ENCODE data around the gene MYO1E. TPM values are rescaled to one million over a fixed set of nuclear protein-coding genes. Genes with fewer than 3 reads are reported as not detected.

Gene MYO1E
- total RNA-seq, 6 experiments from 2014 or later: 108 to 142 (median 115) TPM

DNA sequence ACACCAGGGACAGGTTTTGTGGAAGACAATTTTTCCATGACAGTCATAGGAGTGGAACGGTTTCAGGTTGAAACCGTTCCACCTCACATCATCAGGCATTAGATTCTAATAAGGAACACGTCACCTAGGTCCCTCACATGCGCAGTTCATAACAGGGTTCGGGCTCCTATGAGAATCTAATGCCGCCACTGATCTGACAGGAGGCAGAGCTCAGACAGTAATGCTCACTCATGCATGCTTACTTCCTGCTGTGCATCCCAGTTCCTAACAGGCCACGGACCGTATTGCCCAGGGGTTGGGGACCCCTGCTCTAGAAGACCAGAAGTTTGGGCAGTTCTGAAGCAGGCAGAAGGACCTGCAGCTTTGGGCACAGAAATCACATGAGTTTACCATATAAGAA, 61.5 kb downstream of the MYO1E start:
- no peaks in the 10 kb centered on the region for H3K27me3 Mint-ChIP-seq (ENCODE audit: insufficient read depth)
- no peaks in the 10 kb centered on the region for H3K9me3 Mint-ChIP-seq
- H3K27ac Mint-ChIP-seq: no peak overlapping the region
- DNase-seq: no peak
- no peak overlapping the region for H3K4me3 Mint-ChIP-seq
- peaks cover 42% of the 10 kb centered on the region for H3K4me1 Mint-ChIP-seq (ENCODE audit: low read depth)
- no peak for TF ChIP-seq CTCF (IDR thresholded peaks at IDR 0.05)
- peaks cover 4% of the 10 kb centered on the region; the same call in 1 of the 2 replicates for H3K36me3 Mint-ChIP-seq (ENCODE audit: low read depth)

- H3K36me3 Mint-ChIP-seq (ENCODE audit: low read depth): peaks cover 4% of the 10 kb centered on the region; the same call in 1 of the 2 replicates
- no peak for DNase-seq
- H3K4me3 Mint-ChIP-seq: no peak overlapping the region
- no peak for TF ChIP-seq CTCF (IDR thresholded peaks at IDR 0.05)
- H3K27me3 Mint-ChIP-seq (ENCODE audit: insufficient read depth): peaks cover 3% of the 10 kb centered on the region; the same call in 1 of the 2 replicates
- H3K4me1 Mint-ChIP-seq (ENCODE audit: low read depth): peaks cover 47% of the 10 kb centered on the region
- H3K27ac Mint-ChIP-seq: no peak overlapping the region
- no peaks in the 10 kb centered on the region for H3K9me3 Mint-ChIP-seq
These were observed 63.3 kb downstream of the MYO1E start for GRCh38 chr15:59309405-59309804.

- Mint-ChIP-seq H3K9me3 (no peaks in the 10 kb centered on the region), H3K36me3 (ENCODE audit: low read depth) (peaks cover 3% of the 10 kb centered on the region; the same call in 1 of the 2 replicates), H3K27ac (peak overlapping the region; percentile 85), H3K4me3 (no peak overlapping the region; the same call in 1 of the 2 replicates), H3K4me1 (ENCODE audit: low read depth) (peaks cover 57% of the 10 kb centered on the region), H3K27me3 (ENCODE audit: insufficient read depth) (peaks cover 3% of the 10 kb centered on the region; the same call in 1 of the 2 replicates)
- no peak for DNase-seq
- no peak for TF ChIP-seq CTCF (IDR thresholded peaks at IDR 0.05)
These were observed 65.5 kb downstream of the MYO1E start for GRCh38 chr15:59307165-59307537.

GRCh38 chr15:59306520-59307164, 66.0 kb downstream of the MYO1E start:
- Mint-ChIP-seq H3K36me3 (ENCODE audit: low read depth) (no peaks in the 10 kb centered on the region), H3K4me1 (ENCODE audit: low read depth) (peaks cover 62% of the 10 kb centered on the region), H3K4me3 (peak overlapping the region; percentile 44; the same call in 1 of the 2 replicates), H3K27me3 (ENCODE audit: insufficient read depth) (peaks cover 3% of the 10 kb centered on the region; the same call in 1 of the 2 replicates), H3K27ac (peak overlapping the region; percentile 85), H3K9me3 (no peaks in the 10 kb centered on the region)
- DNase-seq: peak; percentile 54
- no peak for TF ChIP-seq CTCF (IDR thresholded peaks at IDR 0.05)

DNA sequence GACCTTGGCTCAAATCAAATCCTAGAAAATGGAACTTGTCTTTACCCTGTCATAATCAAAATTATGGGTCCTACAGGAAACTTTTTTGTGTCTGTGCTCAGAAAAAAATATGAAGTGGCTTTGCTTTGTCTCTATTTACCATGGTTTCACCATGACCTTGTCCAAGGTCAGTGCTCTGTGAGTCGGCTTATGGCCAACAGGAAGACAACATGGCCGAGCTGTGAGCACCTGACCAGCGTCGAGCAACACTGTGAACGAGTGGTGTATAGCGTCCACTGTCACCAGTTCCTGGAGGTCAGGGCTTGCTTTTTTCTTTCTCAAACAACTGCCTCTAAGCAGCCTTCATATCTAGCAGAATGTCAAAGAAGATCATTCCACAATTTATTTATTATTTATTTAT, 67.9 kb downstream of the MYO1E start:
- Mint-ChIP-seq H3K27ac (peak overlapping the region; percentile 69), H3K27me3 (ENCODE audit: insufficient read depth) (peaks cover 3% of the 10 kb centered on the region; the same call in 1 of the 2 replicates), H3K4me3 (no peak overlapping the region), H3K4me1 (ENCODE audit: low read depth) (peaks cover 80% of the 10 kb centered on the region), H3K36me3 (ENCODE audit: low read depth) (no peaks in the 10 kb centered on the region), H3K9me3 (no peaks in the 10 kb centered on the region)
- no peak for DNase-seq
- no peak for TF ChIP-seq CTCF (IDR thresholded peaks at IDR 0.05)
